PFSK-1 (cell line): Measurements from ENCODE around the gene CDC45.

Source experiments
- POLR2AphosphoS5 ChIP-seq: IDR thresholded peaks from 2 replicates; pipeline ENCODE4 v1.6.1; 2012; ENCODE audit warnings: low read depth, mild to moderate bottlenecking, control low read depth, low read length, moderate library complexity
- REST ChIP-seq, 2 experiments: IDR thresholded peaks; 2 replicates each; pipeline versions ENCODE4 v1.6.1 to v1.8.0; 2011 to 2012; ENCODE audit warnings: low read depth in 2 of 2, low read length in 2 of 2, control low read depth in 1 of 2, inconsistent platforms in 1 of 2, mild to moderate bottlenecking in 1 of 2, moderate library complexity in 1 of 2; ENCODE audit not compliant: insufficient read depth in 1 of 2
- SIN3A ChIP-seq: IDR thresholded peaks from 2 replicates; pipeline ENCODE4 v1.6.1; 2012; ENCODE audit warnings: mild to moderate bottlenecking, low read length, moderate library complexity, borderline replicate concordance; ENCODE audit not compliant: insufficient read depth

- TF ChIP-seq POLR2AphosphoS5 (no peak), REST (IDR thresholded peaks at IDR 0.05; ENCODE audit: insufficient read depth in 1 of 2, low read depth in 2 of 2, low read length in 2 of 2) (no peak), SIN3A (no peak)
These were observed 10.3 kb upstream of the CDC45 start for GRCh38 chr22:19469421-19469820.
